OCI-LY3 (cell line): ENCODE results near the gene PLD1.

Experiments used
- CTCF ChIP-seq: fragments of 200-600, 300-600 bp; sonication (generic); IDR thresholded peaks from 2 replicates; pipeline ENCODE4 v1.5.1; 2014; ENCODE audit warnings: antibody characterized with exemption, low read length, low read depth
- EZH2phosphoT487 ChIP-seq: fragments of 200-600 bp; shearing (Covaris generic); IDR thresholded peaks from 2 replicates; pipeline ENCODE4 v1.6.1; 2018; ENCODE audit warnings: antibody characterized with exemption, mixed run types, low read depth

- TF ChIP-seq CTCF (no peak), EZH2phosphoT487 (no peak)
These were observed 8.3 kb downstream of the PLD1 start for GRCh38 chr3:171801738-171802589.
